Tibial artery (tissue), 4 donors: Measurements from ENCODE around the gene CRACR2B.

Experiments used
- DNase-seq, 2 donors: peaks; one replicate each; pipeline ENCODE4 v3.0.0-alpha.2; 2019
- H3K27ac ChIP-seq, 2 donors: fragments of 200-600 bp; sonication (generic) in 1 of 2; 1 replicate in 1 of 2; 2 replicates in 1 of 2; pipeline ENCODE4 v1.5.1; 2018 to 2019; ENCODE audit warnings: mild to moderate bottlenecking in 1 of 2
- H3K27me3 ChIP-seq, 2 donors: fragments of 200-600 bp; sonication (generic) in 1 of 2; one replicate each; pipeline versions ENCODE4 v1.5.1 to v1.6.0; 2016 to 2019
- H3K36me3 ChIP-seq, 3 donors: fragments of 200-600 bp; sonication (generic) in 2 of 3; one replicate each; pipeline ENCODE4 v1.5.1; 2016 to 2019; ENCODE audit warnings: mild to moderate bottlenecking in 2 of 3
- H3K4me1 ChIP-seq, 4 donors: fragments of 200-600 bp; sonication (generic) in 2 of 4; 1 replicate in 3 of 4; 2 replicates in 1 of 4; pipeline ENCODE4 v1.5.1; 2016 to 2019
- H3K4me3 ChIP-seq, 2 donors: fragments of 200-600 bp; sonication (generic) in 1 of 2; 1 replicate in 1 of 2; 2 replicates in 1 of 2; pipeline ENCODE4 v1.5.1; 2018 to 2019; ENCODE audit warnings: mild to moderate bottlenecking in 2 of 2
- H3K9me3 ChIP-seq, 3 donors: fragments of 200-600 bp; sonication (generic) in 1 of 3; one replicate each; pipeline ENCODE4 v1.5.1; 2016 to 2019
- intact Hi-C: fragments of 100-400 bp; cut with DNase I; formaldehyde crosslinking; loops from one replicate; pipeline ENCODE4 v1.15.0; 2023; ENCODE audit warnings: low total_unique reads
- TF ChIP-seq, protein P1 (sequence below), 2 experiments: fragments of 200-600 bp in 1 of 2; fragments of 450-650 bp in 1 of 2; IDR thresholded peaks; one replicate each; pipeline ENCODE4 v1.5.1; 2017 to 2019; ENCODE audit warnings: antibody characterized with exemption in 2 of 2, mild to moderate bottlenecking in 1 of 2, moderate library complexity in 1 of 2

CRACR2B gene

DNA sequence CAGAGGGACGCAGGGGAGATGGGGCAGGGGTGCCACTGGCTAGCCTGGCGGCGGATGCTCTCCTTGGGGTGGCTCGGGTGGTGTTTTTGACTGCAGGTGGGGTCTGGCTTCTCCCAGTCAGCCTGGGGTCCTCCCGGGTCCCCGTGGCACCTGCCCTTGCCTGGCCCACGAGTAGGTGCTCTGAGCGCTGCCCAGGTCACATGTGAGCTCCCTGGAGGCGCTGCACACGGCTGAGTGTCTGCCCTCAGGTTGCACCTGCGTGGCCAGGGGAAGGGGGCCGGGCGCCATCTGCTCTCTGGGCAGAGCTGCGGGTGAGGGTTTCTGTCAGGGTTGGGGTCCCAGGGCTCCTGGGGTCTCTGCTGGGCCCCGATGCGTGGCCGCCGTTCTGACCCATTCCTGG lies 20.2 kb downstream of the CRACR2B start:
- H3K27me3 ChIP-seq: peaks cover 0 to 25% of the 10 kb centered on the region in 2 donors
- H3K9me3 ChIP-seq: no peaks in the 10 kb centered on the region
- intact Hi-C loops: no loop called here
- DNase-seq: no peak
- H3K27ac ChIP-seq: no peak overlapping the region
- TF ChIP-seq, protein P1, sequence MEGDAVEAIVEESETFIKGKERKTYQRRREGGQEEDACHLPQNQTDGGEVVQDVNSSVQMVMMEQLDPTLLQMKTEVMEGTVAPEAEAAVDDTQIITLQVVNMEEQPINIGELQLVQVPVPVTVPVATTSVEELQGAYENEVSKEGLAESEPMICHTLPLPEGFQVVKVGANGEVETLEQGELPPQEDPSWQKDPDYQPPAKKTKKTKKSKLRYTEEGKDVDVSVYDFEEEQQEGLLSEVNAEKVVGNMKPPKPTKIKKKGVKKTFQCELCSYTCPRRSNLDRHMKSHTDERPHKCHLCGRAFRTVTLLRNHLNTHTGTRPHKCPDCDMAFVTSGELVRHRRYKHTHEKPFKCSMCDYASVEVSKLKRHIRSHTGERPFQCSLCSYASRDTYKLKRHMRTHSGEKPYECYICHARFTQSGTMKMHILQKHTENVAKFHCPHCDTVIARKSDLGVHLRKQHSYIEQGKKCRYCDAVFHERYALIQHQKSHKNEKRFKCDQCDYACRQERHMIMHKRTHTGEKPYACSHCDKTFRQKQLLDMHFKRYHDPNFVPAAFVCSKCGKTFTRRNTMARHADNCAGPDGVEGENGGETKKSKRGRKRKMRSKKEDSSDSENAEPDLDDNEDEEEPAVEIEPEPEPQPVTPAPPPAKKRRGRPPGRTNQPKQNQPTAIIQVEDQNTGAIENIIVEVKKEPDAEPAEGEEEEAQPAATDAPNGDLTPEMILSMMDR (IDR thresholded peaks at IDR 0.05): no peak
- no peaks in the 10 kb centered on the region for H3K36me3 ChIP-seq
- no peak overlapping the region for H3K4me3 ChIP-seq
- peaks cover 4 to 74% (median 68%) of the 10 kb centered on the region in 4 donors for H3K4me1 ChIP-seq

DNA sequence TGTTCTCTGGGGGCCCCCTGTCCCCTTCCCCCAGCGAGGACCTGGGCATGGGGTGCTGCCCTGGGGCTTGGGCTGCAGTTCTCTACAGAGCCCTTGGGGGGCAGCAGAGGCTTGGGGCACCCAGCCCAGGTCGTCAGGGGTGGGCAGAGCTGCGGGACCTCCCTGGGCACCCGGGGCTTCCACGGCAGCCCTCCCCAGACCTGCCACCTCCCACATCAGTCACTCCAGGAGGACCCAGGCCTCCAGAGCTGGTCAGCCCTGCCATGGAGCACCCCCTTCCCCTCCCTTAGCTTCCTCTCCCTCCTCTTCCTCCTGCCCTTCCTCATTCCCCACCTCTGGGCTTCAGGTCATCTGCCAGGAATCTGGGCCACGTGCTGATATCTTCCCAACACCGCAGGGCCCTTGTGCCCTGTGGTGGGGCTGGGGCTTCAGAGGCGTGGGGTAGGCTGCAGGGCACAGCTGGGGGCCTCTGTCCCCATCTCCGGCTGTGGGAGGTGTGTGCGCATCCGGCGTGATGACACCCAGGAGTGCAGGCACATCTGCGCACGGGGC lies 20.7 kb downstream of the CRACR2B start:
- peaks cover 4 to 68% (median 64%) of the 10 kb centered on the region in 4 donors for H3K4me1 ChIP-seq
- no peak for DNase-seq
- H3K36me3 ChIP-seq: peaks cover 0 to 5% (median 0%) of the 10 kb centered on the region in 3 donors
- TF ChIP-seq, protein P1 (IDR thresholded peaks at IDR 0.05): peak; percentile 74 to 96
- intact Hi-C loops: no loop called here
- no peak overlapping the region for H3K4me3 ChIP-seq
- H3K9me3 ChIP-seq: no peaks in the 10 kb centered on the region
- H3K27ac ChIP-seq: no peak overlapping the region
- H3K27me3 ChIP-seq: peaks cover 0 to 25% of the 10 kb centered on the region in 2 donors

DNA sequence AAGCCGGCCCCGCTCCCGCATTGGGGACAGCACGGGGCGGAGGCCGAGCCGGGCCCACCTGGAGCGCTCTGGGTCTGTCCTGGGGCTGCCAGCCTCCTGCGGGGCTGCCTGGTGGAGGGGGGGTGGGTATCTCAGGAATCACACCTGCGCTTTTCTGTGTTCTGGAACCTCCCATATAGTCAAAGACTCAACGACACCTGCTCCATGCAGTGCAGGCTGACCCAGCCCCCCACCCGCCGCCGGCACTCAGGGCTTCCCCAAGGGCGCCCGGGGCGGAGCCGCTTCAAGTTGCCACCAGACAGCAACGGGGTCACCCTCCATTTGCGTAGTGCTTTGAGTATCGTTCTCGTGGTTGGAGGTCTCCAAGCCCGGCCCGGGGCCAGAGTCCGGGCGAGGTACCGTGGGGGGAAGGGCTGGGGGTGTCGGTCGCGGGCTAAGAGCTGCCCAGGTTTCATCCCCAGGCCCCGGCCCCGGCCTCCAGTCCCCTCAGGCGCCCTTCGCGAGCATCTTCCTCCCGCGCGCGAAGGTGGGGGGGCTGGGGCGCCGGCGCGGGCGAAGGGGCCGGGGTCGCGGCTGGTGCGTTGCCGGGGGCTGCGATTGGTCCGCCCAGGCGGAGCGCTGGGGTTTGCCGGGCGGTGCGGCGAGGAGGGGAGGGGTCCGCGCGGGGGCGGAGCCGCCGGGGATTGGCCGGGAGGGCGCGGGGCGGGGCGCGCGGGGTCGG lies 21.5 kb downstream of the CRACR2B start:
- Histone ChIP-seq H3K9me3 (no peaks in the 10 kb centered on the region), H3K36me3 (peaks cover 0 to 13% (median 0%) of the 10 kb centered on the region in 3 donors), H3K27ac (no peak overlapping the region), H3K4me3 (peak overlapping the region; percentile 38 to 46), H3K27me3 (peaks cover 0 to 25% of the 10 kb centered on the region in 2 donors), H3K4me1 (peaks cover 4 to 60% (median 57%) of the 10 kb centered on the region in 4 donors)
- TF ChIP-seq, protein P1 (IDR thresholded peaks at IDR 0.05): no peak
- DNase-seq: no peak
- intact Hi-C loops: no loop called here

DNA sequence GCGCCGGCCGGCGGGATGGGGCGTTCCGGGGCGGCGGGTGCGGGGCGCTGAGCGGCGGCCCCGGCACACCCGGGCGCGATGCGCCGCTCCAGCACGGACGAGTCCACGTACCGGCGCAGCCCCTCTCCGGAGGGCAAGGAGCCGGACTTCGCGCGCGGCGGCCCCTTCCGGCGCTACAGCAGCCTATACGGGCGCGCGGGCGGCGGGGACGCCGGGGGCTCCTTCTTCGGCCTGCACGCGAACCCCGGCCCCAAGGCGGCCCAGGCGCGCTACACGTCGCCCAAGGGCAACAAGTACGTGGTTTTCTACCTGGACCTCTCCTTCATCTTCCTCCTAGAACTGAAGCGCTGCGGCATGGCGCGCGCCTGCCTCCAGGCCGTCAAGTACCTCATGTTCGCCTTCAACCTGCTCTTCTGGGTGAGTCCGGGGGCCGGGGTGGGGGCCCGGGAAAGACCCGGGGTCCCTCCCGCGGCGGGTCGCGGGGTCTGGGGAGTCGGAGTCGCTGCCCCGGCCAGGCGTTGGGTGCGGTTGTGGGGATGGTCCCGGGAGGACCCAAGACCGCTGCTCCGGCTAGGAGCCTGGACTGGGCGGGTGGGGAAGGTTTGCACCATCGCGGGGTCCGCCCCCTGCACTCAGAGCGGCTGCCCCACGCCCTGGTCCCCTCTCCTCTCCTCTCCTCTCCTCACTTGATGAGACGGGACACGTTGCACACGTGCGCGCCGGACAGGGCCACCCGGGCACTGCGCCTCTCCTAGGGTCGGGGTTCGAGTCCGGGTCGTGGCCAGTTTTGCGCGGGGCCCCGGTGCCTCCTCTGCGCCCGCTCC lies 22.4 kb downstream of the CRACR2B start:
- intact Hi-C loops: no loop called here
- no peak for DNase-seq

More for the DNA sequence above, 22.4 kb downstream of the CRACR2B start:
- H3K36me3 ChIP-seq: peaks cover 0 to 17% (median 3%) of the 10 kb centered on the region in 3 donors
- H3K27ac ChIP-seq: no peak overlapping the region
- TF ChIP-seq, protein P1 (IDR thresholded peaks at IDR 0.05): no peak
- peak overlapping the region; percentile 38 to 46 for H3K4me3 ChIP-seq
- peaks cover 0 to 25% of the 10 kb centered on the region in 2 donors for H3K27me3 ChIP-seq
- peaks cover 2 to 51% (median 48%) of the 10 kb centered on the region in 4 donors for H3K4me1 ChIP-seq
- H3K9me3 ChIP-seq: no peaks in the 10 kb centered on the region
